ENCODE measurements around the gene GABARAP.
A peak's percentile ranks its signal among the peaks of the same experiment; 100 is the strongest.

The GABARAP gene

DNA sequence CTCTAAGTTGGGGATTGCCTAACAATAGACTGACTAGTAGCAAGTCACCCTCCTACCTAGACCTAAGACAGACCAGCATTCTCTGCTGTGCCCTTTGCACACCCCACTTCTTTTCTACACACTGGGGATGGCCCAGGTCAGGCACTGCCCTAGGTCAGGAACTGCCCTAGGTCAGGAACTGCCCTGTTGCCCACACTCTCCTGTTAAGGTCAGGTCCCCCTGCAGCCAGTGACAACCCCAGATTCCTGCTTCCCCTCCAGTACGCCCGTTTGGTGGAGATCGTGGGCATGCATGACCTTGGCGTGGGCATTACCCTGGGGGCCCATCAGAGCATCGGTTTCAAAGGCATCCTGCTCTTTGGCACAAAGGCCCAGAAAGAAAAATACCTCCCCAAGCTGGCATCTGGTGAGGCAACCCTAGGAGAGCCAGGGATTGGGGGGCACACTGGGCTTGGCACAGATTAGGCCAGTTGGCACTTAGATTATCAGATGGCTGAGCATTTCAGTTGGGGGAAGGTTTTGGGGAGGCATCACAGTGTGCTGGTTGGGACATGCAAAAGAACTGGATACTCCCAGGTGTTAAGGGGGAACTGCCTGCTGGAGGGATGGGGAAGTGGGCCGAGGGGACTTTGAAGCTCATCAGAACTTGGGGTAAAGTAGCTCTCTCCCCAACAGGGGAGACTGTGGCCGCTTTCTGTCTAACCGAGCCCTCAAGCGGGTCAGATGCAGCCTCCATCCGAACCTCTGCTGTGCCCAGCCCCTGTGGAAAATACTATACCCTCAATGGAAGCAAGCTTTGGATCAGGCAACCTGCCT is 20.8 kb downstream of the GABARAP start:
- no peak for FAIRE-seq

DNA sequence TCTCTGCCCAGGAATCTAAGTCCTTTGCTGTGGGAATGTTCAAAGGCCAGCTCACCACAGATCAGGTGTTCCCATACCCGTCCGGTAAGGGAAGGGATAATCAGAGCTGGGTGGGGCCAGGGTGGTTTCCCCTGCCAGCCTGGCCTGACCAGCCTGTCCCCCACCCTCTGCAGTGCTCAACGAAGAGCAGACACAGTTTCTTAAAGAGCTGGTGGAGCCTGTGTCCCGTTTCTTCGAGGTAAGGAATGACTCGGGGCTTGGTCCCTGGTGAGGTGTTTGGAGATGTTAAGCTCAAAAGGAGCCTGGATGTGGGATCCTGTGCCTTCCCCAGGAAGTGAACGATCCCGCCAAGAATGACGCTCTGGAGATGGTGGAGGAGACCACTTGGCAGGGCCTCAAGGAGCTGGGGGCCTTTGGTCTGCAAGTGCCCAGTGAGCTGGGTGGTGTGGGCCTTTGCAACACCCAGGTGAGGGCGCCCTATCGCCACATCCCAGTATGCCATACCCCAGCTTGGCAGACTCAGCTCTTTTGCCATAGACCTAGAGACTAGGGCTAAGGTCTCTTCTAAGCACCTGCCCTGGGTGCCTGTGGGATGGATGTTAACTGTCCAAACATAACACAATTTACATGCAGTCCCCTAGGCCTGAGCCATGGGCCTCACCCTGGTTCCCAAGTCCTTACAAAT is 21.5 kb downstream of the GABARAP start:
- peak; percentile 19 for FAIRE-seq

DNA sequence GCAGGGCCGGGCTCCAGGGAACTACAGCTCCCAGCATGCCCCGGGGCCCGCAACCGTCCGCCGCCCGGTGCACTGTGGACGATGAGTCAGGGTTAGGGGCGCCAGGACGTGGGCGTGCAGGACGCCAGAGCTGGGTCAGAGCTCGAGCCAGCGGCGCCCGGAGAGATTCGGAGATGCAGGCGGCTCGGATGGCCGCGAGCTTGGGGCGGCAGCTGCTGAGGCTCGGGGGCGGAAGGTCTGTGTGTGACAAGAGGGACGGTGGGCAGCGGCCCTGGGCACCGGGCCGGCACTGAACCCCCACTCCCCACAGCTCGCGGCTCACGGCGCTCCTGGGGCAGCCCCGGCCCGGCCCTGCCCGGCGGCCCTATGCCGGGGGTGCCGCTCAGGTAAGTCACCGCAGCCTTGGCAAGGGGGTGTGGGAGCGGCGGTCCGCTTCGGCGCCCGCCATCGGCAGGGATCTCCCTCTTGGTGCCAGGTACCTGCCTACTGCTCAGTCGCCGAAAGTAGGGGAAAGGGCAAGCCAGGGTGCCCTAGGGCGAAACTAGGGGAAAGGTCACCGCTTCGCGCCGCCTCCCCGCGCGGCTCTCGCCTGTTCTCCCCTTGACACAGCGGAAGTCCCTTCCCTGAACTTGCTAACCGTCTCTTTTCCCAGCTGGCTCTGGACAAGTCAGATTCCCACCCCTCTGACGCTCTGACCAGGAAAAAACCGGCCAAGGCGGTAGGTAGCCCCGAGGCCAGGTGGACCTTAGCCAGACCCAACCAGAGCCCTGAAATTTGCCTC is 22.2 kb downstream of the GABARAP start, which contains the start of the genes ACADVL and DLG4:
Gene ACADVL, plus strand, starts transcription at position 127 of the 781 bp plus-strand sequence. Its CDS starts 47 bp downstream, at position 174.
Gene DLG4, minus strand, starts transcription at position 25 of the 781 bp plus-strand sequence.
- FAIRE-seq = peak; percentile 85

DNA sequence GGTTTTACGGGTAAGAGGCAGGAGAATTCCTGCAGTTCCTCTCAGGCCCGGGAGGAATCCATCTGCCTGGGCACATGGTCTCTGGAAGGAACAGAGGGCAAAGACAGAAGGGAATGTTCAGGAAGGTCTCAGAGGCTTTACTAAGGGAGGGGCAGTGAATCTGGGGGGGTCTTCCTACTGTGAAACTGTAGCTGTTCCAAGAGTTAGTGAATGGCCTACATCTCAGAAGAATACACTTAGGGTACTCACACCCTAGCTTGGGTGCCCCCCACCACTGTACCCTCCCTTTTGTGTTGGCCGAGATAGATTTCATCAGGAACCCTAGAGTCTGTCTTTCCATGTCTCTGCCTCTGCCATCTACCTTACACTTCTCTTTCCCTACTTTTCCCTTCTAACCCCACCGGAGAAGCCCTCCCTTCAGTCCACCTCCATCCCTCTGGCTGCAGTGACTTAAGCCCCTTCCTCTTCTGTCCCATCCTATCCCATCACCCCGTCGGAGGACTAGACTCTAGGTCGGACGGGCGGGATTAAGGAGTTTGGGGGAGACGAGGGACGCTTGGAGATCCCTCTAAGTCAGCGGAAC is 22.9 kb downstream of the GABARAP start:
- no peak for FAIRE-seq

DNA sequence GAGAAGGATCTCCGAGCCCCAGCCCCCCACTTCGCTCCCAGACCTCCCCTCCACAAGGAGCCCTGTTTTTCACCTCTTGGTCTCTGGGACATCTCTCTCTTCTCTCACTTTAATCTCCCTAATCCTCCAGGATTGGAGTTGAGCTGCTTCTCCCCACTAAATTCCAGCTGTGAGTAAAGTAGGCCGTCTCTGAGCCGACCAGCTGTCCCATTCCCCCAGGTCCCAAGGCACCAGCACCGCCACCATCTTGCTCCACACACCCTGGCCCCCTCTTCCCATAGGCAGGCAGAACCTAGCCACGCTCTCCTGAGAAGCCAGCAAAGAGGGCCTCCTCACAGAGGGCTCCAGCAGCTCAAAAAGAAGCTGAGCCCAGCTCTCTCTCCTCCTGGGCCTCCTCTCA is 23.5 kb downstream of the GABARAP start:
- no peak for FAIRE-seq

DNA sequence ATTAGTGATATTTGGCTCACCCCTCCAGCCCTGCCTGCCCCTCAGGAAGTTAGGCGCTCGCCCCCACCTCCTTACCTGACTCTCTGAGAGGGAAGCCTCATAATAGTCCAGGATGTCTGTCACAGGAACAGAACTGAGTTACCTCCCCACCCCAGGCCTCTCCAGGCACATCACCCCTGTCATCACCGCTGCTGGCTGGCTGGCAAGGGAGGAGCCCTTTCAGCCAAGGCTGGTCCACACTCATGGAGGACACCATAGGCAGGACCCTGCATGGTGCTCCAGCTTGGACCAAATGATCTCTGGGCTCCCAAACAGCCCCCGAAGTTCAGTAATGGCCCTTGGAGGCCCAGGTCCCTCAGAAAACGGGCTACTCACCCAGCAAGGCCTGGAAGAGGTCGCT is 24.1 kb downstream of the GABARAP start:
- FAIRE-seq = no peak

DNA sequence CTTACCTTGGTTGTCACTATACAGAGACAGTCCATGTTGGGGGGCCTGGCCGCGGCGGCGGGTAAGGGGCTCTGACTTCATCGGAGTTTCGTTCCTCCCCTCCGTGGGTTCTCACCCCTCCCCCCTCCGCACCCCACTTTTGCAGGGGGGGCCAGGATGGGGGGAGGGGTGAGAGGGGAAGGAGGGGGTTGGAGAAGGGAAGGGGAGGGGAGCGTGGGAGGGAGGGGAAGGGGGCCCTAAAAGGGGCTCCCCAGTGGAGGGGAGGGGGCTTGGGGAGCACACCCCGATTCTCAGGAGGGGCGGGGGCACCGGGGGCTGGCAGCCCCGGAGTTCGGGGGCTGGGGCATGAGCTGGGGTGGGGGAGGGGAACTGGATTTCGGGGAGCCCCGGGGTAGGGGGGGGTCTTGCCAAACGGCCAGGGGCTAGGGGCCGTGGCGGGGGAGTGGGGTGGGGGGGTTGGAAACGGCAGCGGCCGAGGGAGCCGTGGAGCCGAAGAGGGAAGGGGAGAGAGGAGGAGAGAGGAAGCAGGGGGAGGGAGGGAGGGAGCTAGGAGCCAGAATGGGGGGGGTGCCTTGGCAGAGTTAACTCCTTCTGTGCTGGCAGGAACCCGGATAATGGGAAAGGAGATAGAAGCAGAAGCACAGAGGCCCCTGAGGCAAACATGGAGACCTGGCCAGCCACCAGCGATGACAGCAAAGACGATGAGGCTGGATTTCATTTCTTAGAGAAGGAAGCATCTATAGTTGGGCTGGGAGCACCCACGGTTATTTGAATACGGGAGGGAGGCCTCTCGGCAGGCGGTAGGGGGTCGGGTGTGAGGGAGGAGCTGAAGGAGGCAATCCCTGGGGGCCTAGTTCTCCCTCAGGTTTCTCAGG is 24.9 kb downstream of the GABARAP start:
- peak; percentile 8 for FAIRE-seq

DNA sequence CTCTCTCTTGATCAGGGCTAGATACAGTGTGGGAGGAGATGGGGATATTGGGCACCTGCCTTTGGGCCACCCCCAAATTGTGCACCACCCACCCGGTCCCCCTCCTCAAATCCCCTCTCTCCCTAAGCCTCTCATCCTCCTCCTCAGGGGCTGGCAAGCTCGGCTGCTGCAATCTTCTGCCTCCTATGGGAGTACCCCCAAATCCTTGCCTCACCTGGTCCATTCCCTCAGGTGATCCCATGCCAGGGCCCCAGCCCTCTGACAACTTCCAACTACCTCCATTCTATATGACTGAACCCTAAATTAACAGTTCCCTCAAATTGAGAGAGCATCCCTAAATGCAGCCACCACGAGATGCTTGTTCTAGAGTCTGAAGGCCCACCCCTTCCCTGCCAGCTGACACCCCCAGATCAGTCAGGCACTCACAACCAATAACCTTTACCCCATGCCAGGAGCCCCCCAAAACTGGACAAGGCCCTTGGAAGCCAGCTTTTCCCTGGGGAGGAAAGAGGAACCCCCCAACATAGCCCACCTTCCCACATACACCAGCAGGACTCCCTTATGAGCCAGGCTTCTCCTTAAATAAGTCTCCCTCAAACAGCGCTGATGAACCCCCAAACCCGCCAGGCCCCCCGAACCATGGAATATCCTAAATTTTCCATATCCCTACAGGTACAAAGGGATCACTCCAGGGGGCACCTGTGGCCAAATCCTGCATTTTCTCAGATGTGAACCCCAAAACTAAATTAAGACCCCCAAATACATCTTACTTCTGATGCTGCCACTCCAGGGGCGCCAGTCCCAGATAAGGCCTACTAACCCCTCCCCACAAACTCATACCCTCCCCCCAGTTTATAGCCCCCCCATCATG is 25.8 kb downstream of the GABARAP start:
- FAIRE-seq = no peak

DNA sequence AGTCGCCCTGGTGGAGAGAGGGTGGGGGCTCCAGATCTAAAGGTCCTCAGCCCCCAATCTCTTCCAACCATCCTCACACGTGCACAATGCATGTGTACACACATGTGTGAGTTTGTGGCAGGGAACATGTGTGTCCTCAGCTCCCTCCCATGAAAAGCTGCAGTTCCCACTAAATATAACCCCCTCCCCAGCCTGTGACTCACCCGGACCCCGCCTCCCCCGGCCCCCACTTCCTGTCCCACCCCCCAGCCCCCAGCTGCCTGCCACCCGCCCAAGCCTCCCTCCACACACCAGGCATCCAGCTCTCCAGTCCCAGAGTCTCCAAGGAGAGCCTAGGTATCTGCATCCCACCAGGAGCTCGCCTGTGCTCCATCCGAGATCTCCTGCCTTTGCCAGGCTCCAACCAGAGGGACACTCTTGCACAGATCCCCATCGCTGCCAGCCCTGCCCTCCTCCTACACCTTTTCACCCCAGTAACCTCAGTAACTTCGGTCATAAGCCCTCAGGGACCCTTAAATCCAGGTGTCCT is 26.5 kb downstream of the GABARAP start:
- no peak for FAIRE-seq

DNA sequence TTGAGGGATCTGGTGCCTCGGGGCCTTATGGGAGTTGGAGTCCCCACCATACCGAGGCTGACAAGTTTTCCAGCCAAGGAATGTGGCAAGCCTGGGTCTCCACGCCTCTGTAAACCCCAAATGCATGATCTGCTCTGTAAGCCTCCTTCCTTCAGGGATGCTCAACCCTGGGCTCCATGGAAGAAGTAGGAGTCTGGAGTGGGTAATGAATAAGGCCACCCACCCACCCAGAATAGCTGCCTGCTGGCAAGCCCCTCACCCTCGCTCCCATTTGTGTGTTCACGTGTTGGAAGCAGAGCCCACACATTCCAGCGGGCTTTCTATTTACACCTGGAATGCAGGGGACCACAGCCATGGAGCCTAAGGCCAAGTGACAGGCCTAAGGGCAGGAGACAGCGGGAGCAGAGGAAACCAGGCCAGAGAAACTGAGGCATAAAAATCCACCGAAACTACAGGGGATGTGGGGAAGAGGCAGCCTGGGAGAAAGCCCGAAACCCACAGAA is 27.1 kb downstream of the GABARAP start:
- no peak for FAIRE-seq

DNA sequence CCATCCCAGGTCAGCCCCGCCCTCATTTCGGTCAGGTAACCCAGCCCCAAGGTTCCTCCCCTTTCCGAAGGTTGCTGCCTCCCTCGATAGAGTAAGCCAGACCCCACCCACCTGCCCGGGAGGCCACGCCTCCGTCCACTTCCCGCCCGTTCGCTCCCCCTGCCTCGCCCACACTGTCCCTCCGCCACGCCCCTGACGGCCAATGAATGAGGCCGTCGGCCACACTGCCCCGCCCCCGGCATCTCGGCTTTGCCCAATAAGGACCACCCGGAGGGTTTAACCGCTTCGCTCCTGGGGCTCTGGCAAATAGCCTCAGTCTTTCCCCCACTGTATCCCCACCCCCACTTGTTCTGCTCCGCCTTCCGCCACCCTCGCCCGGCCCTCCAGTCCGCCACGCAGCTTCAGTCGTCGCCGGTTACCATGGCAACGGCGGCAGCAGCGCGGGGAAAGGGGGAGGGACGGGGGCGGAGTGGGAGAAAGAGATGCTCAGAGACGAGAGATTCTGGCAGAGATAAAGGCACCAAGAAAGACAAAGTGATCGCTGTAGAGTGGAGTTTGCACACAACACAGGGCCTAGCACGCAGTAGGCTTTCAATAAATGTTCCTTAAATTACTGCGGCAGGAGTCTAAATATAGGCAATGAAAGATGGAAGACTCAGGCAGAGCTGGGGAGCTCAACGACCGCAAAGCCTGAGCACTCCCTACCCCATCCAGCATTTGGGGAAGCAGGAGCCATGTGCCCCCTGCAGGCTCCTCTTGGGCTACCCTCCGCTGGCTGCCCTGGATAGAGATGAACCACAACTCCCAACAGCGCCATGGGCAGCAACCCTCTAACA is 27.7 kb downstream of the GABARAP start:
- peak; percentile 99 for FAIRE-seq

DNA sequence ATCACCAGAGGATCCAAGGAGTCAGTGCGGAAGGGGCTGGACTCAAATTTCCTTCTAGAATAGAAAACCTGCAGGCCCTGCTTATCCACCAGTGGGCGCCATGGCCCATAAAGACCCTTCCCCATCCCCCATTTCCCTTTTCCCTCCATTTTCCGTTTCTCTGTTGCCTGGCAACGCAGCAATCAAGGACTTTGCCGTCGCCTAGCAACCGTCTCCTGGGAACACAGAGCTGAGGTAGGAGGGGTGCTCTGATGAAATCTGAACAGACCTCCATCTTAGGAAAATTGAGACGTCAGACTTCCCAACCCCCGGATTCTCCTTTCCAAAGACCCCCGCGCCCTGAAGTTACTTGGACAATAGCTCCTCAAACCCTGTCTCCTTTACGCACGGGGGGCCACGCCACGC is 28.4 kb downstream of the GABARAP start:
- peak; percentile 13 for FAIRE-seq

DNA sequence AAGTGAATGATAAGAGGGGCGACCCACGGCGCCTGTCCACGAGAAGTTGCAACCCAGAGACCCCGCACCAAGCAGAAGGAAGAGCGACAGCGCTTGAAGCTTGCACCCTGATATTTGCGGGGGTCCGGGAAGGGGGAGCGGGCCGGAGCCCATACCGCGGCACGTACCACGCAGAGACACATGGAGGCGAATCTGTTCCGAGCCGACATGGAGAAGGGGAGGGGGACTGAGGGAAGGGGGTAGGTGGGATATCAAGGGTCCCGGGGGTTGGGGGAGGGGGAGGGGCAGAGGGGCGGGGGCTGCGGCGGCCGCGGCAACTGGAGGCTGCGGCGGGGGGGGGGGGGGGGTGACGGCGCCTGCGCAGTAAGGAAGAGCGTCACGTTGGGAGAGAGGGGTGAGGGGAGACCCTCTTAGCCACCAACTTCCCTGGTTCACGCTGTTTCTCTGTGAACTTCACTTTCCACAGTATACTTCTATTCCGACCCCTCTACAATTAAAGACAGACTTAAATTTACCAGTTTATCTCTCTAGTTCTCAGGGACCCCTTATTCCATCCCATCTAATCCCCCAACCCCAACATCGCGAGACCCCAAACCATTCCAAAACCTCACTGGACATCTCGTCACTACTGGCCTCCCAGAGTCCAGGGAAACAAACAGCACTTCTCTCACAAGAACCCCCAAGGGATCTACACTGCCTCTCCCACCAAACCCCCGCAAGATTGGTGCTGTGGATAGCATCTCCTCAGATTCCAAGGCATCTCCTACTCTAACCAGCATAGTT is 30.6 kb downstream of the GABARAP start:
- FAIRE-seq = no peak

DNA sequence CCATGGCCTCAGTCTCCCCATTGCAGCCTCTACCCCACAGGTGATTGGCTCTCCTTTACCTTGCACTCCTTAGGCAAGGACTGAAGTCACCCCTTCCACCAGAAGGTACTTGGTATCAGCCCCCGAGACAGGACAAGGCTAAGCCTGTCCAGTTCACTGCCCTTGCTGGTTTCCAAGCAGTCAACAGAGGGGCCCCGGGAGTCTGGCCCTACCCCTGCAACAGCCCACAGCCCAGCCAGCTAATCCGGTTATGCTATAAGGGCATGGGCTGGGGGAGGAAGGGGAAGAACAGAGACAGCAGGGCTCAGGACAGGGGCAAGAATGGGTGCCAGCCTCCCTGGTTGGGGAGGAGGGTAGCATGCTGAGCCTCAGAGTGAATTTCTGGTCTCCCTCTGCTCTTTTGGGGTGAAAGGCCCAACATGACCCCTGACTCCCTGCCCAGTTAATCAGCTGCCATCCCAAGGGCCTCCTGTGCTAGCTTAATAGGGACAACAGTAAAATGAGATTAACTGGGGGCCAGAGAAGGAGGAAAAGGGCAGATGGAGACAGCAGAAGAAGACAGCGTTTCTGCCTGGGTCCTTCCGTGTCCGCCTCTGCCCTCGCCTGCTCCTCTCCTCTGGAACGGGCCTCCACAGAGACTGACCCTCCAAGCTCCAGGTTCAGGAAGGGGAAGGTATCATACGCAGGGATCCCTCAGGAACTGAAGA is 33.3 kb downstream of the GABARAP start:
- no peak for FAIRE-seq

DNA sequence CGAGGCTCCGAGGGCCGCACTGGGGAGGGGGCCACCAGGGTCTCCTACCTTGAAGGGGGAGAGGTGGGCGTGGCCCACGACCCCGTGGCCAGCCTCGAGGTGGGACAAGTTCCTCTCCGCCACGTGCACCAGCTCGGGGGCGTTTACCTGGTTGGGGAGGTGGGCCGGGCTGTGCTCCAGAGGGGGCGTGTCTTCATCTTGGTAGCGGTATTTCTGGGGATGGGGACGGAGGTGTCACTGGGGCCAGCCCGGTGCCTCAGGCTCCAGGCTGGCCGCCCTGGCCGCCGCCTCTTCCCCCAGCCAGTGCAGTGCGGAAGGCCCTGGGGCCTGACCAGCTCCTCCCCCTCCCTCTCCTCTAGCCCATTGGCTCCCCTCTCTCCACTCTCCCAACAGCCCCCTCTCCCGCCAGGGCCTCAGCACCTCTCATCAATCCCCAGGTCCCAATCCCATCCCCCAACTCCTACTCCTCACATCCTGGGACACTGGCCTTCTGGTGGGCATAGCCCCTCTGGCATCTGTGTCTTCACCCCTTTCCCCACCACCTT is 34.1 kb downstream of the GABARAP start:
- no peak for FAIRE-seq

DNA sequence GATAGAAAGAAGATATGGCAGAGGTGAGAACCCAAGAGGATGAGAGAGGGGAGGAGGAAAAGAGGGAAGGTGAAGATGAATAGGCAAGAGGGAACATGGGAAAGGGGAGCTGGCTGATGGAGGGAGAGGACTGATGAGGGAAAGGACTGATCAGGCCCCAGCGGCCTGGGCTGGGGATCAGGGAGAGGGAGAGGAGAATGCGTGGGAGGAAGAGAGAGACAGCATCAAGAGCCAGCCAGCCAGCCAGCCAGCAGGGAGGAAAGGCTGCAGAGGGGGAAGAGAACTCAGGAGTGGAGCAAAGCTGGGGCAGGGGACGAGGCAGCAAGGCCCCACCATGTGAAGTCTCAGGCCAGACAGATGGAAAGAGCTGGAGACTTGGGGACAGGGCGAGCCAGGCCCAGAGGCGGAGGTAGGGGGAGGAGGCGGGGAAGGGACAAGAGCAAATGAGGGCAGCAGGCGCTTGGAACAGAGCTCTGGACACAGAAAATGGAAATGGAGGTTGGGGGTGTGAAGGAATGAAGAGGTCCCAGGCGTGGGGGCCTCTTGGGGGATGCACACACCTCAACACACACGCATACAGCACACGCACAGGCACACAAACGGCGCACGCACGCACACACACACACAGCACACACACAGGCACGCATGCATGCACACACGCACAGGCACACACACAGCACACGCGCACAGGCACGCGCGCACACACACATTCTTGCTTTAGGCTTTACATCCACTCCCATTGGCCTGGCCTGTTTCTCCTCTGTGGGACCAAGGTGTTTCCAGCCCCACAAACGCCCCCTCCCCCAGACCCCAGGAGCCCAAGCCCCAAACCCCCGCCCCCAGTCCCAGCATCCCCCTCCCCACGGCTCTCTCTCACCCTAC is 34.9 kb downstream of the GABARAP start:
- FAIRE-seq = no peak

DNA sequence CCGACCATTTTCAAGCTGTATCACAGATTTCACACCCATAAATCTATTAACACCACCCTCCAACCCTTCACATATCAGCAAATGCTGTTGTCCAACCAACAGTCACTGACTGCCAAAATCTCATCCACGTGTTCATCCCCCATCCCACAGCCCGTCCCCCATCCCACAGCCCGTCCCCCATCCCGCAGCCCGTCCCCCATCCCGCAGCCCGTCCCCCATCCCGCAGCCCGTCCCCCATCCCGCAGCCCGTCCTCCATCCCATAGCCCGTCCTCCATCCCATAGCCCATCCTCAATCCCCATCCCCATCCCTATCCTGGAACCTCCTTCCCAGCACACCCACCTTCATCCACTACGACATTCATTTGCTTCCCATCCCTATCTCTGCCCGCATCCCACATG is 36.7 kb downstream of the GABARAP start:
- FAIRE-seq = no peak
